ENCODE results near the gene AASDHPPT. TPM values are rescaled to one million over a fixed set of nuclear protein-coding genes. Genes with fewer than 3 reads are reported as not detected.
"Not testable (repeated sequence)": the region's sequence is repeated elsewhere in the genome, so short reads cannot be mapped to it uniquely, and the experiment has no call there.

Gene AASDHPPT, protein sequence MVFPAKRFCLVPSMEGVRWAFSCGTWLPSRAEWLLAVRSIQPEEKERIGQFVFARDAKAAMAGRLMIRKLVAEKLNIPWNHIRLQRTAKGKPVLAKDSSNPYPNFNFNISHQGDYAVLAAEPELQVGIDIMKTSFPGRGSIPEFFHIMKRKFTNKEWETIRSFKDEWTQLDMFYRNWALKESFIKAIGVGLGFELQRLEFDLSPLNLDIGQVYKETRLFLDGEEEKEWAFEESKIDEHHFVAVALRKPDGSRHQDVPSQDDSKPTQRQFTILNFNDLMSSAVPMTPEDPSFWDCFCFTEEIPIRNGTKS
- total RNA-seq (10 to 100 TPM; 18.9 to 19.1 TPM), total RNA-seq (34.1 to 63.4 reads per million in 2 donors)

DNA sequence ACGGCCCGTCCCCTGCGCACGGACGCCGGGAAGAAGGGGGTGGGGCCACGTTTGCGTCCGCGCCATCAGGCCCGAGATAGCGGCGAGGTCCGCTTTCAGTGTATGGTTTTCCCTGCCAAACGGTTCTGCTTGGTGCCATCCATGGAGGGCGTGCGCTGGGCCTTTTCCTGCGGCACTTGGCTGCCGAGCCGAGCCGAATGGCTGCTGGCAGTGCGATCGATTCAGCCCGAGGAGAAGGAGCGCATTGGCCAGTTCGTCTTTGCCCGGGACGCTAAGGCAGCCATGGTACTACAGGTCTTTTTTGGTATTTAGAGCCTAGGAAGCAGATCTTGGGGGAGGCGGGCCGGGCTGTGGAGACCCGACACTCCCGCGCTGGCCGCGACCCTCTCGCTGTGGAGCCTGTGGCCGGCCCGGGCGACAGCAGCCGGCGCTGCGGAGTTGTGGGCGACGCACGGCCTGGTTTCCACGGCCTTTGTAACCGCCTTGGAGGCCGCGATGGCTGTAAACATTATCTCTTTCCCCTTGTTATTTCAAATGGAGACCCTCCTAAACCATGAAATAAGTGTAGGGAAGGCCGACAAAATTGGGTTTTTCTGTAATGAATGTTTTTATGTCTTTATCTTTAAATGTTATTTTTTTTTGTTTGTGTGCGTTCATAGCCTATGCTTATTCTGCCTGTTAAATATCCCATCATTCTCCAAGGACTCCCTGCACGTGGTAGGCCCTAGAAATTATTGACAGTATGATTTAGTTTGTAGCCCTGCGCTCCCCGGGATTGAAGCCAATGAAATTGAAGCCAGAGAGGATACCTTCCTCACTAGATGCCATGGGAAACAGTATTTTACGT is at the start of gene AASDHPPT:
Gene AASDHPPT (plus strand): TSS at position 54 of the 847 bp plus-strand sequence. CDS start 49 bp downstream, at position 103.
- no peak for DNase-seq
- Mint-ChIP-seq H3K4me3 (peak within 1 kb of the TSS; percentile 97), H3K36me3 (ENCODE audit: low read depth) (peaks cover 10% of the 10 kb centered on the region), H3K4me1 (peaks cover 51% of the 10 kb centered on the region), H3K27me3 (no peaks in the 10 kb centered on the region), H3K27ac (peak within 1 kb of the TSS; percentile 93)
- H3K9me3 ChIP-seq (ENCODE audit: control insufficient read depth, low read length, poor library complexity, severe bottlenecking) = no peaks in the 10 kb centered on the region
- ATAC-seq = peak; percentile 32

DNA sequence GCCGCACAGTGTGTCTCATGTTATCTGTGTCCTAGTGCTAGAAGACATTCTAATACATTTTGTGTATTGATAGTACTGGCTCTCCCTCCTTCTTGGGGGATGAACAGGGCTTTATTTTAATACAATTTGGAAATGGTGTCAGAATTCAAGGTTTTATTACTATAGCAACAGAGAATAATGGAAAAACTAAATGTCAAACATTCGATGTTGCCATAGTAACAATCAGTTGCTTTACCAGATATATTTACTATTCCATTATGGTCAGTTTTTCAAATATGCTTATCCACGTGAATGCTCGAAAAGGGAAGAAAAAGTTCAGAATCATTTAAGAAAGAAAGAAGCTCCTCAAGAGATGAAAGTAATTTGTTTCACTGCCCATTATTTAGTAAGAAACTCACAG is 46.9 kb upstream of the AASDHPPT start:
- no peak overlapping the region for H3K27ac Mint-ChIP-seq
- DNase-seq = no peak
- peaks cover 47% of the 10 kb centered on the region for H3K27me3 Mint-ChIP-seq
- no peaks in the 10 kb centered on the region for H3K9me3 ChIP-seq (ENCODE audit: control insufficient read depth, low read length, poor library complexity, severe bottlenecking)
- no peak for ATAC-seq
- H3K36me3 Mint-ChIP-seq (ENCODE audit: low read depth) = no peaks in the 10 kb centered on the region
- H3K4me1 Mint-ChIP-seq = no peaks in the 10 kb centered on the region
- no peak overlapping the region for H3K4me3 Mint-ChIP-seq

DNA sequence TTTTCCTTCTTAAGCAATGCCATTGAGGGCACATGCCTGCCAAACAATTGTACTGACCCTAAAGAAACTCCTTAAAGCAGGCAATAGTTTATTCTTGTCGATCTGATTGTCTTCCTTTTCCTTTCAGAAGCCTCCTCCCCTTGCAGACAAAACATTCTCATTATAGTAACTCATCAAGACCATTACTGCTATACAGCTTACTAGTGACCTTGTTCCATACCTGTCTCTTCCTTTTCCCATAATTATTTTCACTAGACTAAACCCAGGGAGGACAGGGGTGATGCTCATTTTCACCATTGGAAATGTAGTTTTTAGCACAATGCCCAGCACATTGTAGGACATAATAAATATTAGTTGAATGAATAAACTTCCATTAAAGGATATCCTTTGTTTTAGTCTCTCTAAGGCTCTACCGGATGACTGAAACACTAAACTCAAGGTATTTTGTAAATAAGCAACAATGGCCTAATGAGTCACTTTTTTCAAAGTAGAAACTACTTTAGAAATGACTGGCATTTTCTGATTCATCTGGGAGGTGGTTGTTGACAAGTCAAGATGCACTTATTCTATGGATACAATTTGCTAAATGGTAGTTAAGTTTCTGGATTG is 46.2 kb upstream of the AASDHPPT start:
- H3K36me3 Mint-ChIP-seq (ENCODE audit: low read depth) = no peaks in the 10 kb centered on the region
- no peak overlapping the region for H3K4me3 Mint-ChIP-seq
- peaks cover 50% of the 10 kb centered on the region for H3K27me3 Mint-ChIP-seq
- no peaks in the 10 kb centered on the region for H3K4me1 Mint-ChIP-seq
- no peak for ATAC-seq
- H3K9me3 ChIP-seq (ENCODE audit: control insufficient read depth, low read length, poor library complexity, severe bottlenecking) = no peaks in the 10 kb centered on the region
- DNase-seq = no peak
- H3K27ac Mint-ChIP-seq = no peak overlapping the region

DNA sequence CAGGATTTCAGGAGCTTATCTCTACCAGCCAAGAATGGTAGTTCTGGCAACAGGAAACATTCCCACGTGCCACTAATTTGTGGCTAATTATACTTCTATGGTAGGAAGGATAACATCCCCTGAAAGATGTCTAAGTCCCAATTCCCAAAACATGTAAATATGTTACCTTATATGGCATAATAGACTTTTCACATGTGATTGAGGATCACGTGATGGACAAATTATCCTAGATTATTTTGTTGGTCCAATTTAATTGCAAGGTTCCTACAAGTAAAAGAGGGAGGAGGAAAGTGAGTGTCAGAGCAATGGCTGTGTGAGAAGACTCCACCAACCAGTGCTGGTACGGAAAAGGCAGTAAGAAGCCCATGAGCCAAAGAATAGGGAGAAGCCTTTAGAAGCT is 45.5 kb upstream of the AASDHPPT start:
- Mint-ChIP-seq H3K27ac (no peak overlapping the region), H3K4me3 (no peak overlapping the region), H3K4me1 (no peaks in the 10 kb centered on the region), H3K27me3 (peaks cover 44% of the 10 kb centered on the region), H3K36me3 (ENCODE audit: low read depth) (no peaks in the 10 kb centered on the region)
- H3K9me3 ChIP-seq (ENCODE audit: control insufficient read depth, low read length, poor library complexity, severe bottlenecking) = no peaks in the 10 kb centered on the region
- ATAC-seq (no peak), DNase-seq (no peak)

DNA sequence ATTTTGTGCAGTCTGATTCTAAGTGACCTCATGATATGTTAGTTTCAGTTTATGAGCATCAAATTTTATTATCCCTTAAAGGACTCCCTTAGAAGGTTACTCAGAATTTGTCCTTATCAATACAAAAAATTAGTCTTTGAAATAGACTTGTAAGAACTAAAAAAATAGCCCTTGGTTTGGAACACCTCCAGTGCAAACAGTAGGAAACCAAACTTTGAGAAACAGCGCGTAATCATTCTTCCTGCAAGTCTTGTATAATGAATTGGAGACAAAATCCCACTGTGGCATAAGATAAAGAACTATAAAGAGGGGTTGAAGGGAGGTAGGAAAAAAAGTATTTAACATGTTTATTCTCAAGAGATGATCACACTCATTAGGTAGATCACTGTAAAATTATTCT is 44.6 kb upstream of the AASDHPPT start:
- no peaks in the 10 kb centered on the region for H3K4me1 Mint-ChIP-seq
- peaks cover 44% of the 10 kb centered on the region for H3K27me3 Mint-ChIP-seq
- no peak for DNase-seq
- no peak overlapping the region for H3K4me3 Mint-ChIP-seq
- no peaks in the 10 kb centered on the region for H3K36me3 Mint-ChIP-seq (ENCODE audit: low read depth)
- no peak for ATAC-seq
- no peaks in the 10 kb centered on the region for H3K9me3 ChIP-seq (ENCODE audit: control insufficient read depth, low read length, poor library complexity, severe bottlenecking)
- no peak overlapping the region for H3K27ac Mint-ChIP-seq

DNA sequence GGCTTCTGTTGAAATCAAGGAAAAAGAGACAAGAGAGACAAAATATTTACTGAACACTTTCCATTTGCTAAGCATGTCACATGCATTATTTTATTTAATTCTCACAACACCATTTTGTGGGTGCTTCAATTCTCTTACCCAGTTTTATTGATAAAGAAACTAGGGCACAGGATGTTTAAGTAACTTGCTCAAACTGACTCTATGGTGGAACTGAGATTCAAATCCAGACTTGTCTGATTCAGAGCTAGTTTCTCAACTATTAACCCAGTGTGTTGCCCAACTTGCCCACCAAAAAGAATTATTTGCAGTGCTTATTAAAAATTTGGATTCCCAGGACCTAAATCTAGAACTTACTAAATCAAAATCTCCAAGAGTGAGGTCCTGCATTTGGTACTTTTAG is 33.9 kb upstream of the AASDHPPT start:
- Mint-ChIP-seq H3K36me3 (ENCODE audit: low read depth) (no peaks in the 10 kb centered on the region), H3K27me3 (peaks cover 6% of the 10 kb centered on the region), H3K27ac (no peak overlapping the region), H3K4me3 (no peak overlapping the region), H3K4me1 (no peaks in the 10 kb centered on the region)
- ATAC-seq (no peak), DNase-seq (no peak)
- no peaks in the 10 kb centered on the region for H3K9me3 ChIP-seq (ENCODE audit: control insufficient read depth, low read length, poor library complexity, severe bottlenecking)

DNA sequence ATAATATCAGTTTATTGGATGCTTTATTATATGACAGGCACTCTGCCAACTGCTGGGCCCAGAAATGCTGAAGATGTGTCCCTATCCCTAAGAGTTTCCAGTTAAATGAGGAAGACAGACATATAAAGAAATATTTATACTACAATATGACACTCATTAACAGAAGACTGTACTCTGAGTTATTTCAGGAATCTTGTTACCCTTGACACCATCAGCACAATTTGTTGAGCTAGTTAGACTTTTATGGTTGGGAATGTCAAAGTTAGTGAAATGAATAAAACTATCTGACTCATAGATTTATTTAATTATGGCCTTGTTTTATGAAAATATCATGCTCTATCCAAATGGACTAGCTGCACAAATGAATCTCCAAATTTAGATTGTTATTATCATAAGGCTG is 29.8 kb upstream of the AASDHPPT start:
- no peaks in the 10 kb centered on the region for H3K9me3 ChIP-seq (ENCODE audit: control insufficient read depth, low read length, poor library complexity, severe bottlenecking)
- no peaks in the 10 kb centered on the region for H3K27me3 Mint-ChIP-seq
- ATAC-seq (no peak), DNase-seq (no peak)
- H3K4me1 Mint-ChIP-seq = peaks cover 2% of the 10 kb centered on the region
- no peak overlapping the region for H3K4me3 Mint-ChIP-seq
- H3K36me3 Mint-ChIP-seq (ENCODE audit: low read depth) = no peaks in the 10 kb centered on the region
- H3K27ac Mint-ChIP-seq = no peak overlapping the region

DNA sequence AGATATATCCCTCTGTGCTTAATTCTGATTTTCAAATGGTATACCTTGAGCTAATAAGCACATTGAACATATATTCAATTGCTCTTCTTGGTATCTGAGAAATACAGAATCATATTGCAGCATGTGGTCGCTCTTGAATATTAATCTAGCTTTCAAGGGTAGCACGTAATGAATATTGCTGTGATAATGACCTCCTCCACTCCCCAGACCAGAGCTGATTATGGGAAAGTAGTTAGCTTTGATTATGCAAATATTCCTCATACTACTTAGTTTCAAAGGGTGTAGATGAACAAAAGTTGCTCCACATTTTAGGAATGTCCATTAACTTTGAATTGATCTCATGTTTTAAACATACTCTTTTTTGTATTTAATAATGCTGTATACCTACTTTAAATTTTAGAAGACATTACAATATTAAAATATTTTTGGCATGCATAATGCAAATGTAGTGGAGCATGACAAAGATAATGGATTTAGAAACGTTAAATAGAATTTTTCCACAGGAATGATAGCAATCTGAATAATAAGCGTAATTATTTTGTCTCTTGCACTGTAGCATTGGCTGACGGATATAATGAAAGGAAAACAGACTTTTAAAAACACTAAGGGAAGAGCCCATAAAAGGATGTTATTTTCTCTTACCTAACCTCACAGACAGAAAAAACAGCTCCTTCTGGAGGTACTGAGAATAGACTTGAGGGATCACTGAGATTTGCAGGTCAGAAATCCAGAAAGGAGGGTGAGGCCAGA is 27.6 kb upstream of the AASDHPPT start:
- ATAC-seq (no peak), DNase-seq (no peak)
- no peaks in the 10 kb centered on the region for H3K36me3 Mint-ChIP-seq (ENCODE audit: low read depth)
- H3K4me1 Mint-ChIP-seq = peaks cover 2% of the 10 kb centered on the region
- no peaks in the 10 kb centered on the region for H3K9me3 ChIP-seq (ENCODE audit: control insufficient read depth, low read length, poor library complexity, severe bottlenecking)
- no peaks in the 10 kb centered on the region for H3K27me3 Mint-ChIP-seq
- H3K4me3 Mint-ChIP-seq = no peak overlapping the region
- no peak overlapping the region for H3K27ac Mint-ChIP-seq

DNA sequence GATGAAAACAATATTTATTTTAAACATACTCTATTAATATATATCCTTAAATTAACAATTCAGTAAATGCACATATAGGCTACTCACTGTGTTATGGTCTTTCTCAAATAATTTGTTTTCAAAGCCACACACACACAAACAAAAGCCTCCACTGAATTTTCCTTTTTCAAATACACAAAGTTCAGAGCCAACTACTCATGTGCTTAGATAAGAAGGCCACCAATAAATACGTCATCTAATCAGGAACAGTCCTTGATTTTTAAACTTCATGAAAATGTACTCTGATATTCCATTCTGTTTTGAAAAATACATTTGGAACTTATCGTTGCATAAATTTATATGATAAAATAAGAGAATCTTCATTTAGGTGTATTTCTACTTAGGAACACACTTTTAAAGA is 26.4 kb upstream of the AASDHPPT start:
- Mint-ChIP-seq H3K4me1 (peaks cover 2% of the 10 kb centered on the region), H3K27me3 (no peaks in the 10 kb centered on the region), H3K4me3 (no peak overlapping the region), H3K36me3 (ENCODE audit: low read depth) (no peaks in the 10 kb centered on the region), H3K27ac (no peak overlapping the region)
- ATAC-seq = no peak
- no peak for DNase-seq
- H3K9me3 ChIP-seq (ENCODE audit: control insufficient read depth, low read length, poor library complexity, severe bottlenecking) = no peaks in the 10 kb centered on the region

DNA sequence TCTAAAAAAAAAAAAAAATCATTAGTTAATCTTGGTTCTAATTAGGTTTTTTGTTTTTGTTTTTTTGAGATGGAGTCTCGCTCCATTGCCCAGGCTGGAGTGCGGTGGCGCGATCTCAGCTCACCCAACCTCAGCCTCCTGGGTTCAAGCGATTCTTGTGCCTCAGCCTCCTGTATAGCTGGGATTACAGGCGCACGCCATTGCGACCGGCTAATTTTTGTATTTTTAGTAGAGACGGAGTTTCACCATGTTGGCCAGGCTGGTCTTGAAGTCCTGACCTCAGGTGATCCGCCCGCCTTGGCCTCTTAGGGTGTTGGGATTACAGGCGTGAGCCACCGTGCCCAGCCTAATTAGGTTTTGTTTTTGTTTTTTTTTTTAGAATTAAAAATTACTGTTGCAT is 19.1 kb upstream of the AASDHPPT start:
- not testable (repeated sequence) for H3K36me3 Mint-ChIP-seq (ENCODE audit: low read depth); H3K27me3 Mint-ChIP-seq; H3K4me3 Mint-ChIP-seq; ATAC-seq; H3K9me3 ChIP-seq (ENCODE audit: control insufficient read depth, low read length, poor library complexity, severe bottlenecking); DNase-seq; H3K27ac Mint-ChIP-seq
- peaks cover 11% of the 10 kb centered on the region for H3K4me1 Mint-ChIP-seq

DNA sequence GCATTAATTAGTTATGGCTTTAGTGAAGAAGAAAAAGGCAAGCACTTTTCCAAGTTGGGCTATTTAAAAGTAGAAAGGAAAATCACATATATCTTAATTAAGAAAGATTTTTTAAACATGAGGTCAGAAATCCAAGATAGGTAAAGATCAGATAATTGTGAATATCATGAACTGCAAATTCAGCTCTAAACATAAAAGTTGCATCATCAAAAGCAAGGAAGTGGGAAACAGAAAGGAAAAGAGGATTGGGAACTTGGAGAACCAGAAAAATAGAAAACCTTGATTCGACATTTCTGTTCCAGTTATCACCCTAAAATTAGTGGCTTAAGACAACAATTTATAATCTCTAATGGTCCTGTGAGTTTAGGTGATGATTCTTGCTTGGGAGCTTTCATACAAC is 17.8 kb upstream of the AASDHPPT start:
- H3K36me3 Mint-ChIP-seq (ENCODE audit: low read depth) = peaks cover 6% of the 10 kb centered on the region
- no peaks in the 10 kb centered on the region for H3K9me3 ChIP-seq (ENCODE audit: control insufficient read depth, low read length, poor library complexity, severe bottlenecking)
- no peaks in the 10 kb centered on the region for H3K27me3 Mint-ChIP-seq
- H3K4me3 Mint-ChIP-seq = no peak overlapping the region
- no peak overlapping the region for H3K27ac Mint-ChIP-seq
- ATAC-seq (no peak), DNase-seq (no peak)
- H3K4me1 Mint-ChIP-seq = peaks cover 11% of the 10 kb centered on the region

DNA sequence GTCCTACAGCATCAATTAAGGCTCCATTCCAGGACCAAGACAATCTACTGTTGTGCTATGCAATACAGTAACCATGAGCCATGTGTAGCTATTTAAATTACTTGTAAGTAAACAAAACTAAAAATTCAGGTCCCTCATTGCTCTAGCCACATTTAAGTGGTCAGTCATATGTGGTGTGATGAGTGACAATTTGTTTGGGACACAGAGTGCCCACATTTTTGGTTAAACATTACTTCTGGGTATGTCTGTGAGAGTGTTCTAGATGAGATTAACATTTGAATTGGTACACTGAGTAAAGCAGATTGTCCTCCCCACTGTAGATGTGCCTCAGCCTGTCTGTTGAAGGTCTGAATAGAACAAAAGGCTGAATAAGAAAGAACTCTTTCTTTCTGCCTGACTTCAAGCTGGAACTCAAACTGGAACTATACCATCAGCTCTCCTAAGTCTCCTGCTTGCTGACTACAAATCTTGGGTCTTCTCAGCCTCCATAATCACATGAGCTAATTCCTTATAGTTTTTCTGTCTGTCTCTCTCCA is 16.1 kb upstream of the AASDHPPT start:
- no peak overlapping the region for H3K27ac Mint-ChIP-seq
- no peak overlapping the region for H3K4me3 Mint-ChIP-seq
- H3K4me1 Mint-ChIP-seq = peaks cover 14% of the 10 kb centered on the region
- DNase-seq = no peak
- no peaks in the 10 kb centered on the region for H3K9me3 ChIP-seq (ENCODE audit: control insufficient read depth, low read length, poor library complexity, severe bottlenecking)
- ATAC-seq = no peak
- peaks cover 9% of the 10 kb centered on the region for H3K36me3 Mint-ChIP-seq (ENCODE audit: low read depth)
- H3K27me3 Mint-ChIP-seq = no peaks in the 10 kb centered on the region

All from T-helper 17 cell (primary cell).